ENCODE data around the gene TMEM154. TPM values are rescaled to one million over a fixed set of nuclear protein-coding genes. Genes with fewer than 3 reads are reported as not detected.

Gene TMEM154
- total RNA-seq, 2 donors from 2014 or later: 1.3 to 1.6 TPM

DNA sequence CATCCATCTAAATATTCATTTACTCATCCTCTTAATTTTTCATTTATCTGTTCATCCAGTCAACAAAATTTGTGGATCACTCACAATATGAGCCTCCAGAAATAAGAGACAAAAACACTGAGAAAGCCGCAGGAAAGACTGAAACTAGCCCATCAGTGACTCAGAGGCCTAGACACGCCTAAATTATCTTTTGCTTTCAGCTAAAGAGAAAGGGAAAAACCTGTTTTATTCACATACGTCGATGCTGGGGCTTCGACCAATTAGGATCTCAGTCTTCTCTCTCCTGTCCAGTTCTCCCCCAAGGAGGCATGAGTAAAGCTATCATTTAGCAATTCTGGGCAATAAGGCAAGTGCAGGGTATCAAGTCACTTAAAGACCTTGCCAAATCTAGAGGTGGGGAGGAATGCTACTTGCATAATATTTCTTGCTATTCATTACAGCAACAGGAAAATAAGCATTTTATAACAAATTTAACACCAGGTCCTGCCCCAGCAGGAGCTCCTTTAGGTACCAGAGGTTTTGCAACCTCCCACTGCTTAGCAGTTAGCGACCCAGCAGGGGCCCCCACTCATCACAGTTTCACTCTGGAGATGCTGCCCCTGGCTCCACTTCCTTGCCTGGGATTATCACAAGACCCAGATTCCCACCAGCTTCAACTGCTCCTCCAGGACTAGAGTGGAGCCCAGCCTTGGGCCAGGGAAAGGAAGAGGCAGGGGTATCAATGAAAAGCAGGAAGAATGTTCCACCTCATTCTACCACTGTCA, 30.1 kb upstream of the TMEM154 start:
- TF ChIP-seq, protein P1, sequence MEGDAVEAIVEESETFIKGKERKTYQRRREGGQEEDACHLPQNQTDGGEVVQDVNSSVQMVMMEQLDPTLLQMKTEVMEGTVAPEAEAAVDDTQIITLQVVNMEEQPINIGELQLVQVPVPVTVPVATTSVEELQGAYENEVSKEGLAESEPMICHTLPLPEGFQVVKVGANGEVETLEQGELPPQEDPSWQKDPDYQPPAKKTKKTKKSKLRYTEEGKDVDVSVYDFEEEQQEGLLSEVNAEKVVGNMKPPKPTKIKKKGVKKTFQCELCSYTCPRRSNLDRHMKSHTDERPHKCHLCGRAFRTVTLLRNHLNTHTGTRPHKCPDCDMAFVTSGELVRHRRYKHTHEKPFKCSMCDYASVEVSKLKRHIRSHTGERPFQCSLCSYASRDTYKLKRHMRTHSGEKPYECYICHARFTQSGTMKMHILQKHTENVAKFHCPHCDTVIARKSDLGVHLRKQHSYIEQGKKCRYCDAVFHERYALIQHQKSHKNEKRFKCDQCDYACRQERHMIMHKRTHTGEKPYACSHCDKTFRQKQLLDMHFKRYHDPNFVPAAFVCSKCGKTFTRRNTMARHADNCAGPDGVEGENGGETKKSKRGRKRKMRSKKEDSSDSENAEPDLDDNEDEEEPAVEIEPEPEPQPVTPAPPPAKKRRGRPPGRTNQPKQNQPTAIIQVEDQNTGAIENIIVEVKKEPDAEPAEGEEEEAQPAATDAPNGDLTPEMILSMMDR (IDR thresholded peaks at IDR 0.05): no peak
- DNase-seq (ENCODE audit: low spot score) (no peak), ATAC-seq (ENCODE audit: insufficient number of reproducible peaks, low FRiP score, low read depth) (no peak)
- H3K4me1 ChIP-seq (ENCODE audit: control insufficient read depth in 1 of 2, low read depth in 2 of 2): no peaks in the 10 kb centered on the region
- H3K4me3 ChIP-seq: no peak overlapping the region
- H3K27me3 ChIP-seq (replicated peaks; ENCODE audit: insufficient read depth): no peaks in the 10 kb centered on the region
- H3K27ac ChIP-seq: no peak overlapping the region
- no peaks in the 10 kb centered on the region for H3K36me3 ChIP-seq
- no peaks in the 10 kb centered on the region for H3K9me3 ChIP-seq

DNA sequence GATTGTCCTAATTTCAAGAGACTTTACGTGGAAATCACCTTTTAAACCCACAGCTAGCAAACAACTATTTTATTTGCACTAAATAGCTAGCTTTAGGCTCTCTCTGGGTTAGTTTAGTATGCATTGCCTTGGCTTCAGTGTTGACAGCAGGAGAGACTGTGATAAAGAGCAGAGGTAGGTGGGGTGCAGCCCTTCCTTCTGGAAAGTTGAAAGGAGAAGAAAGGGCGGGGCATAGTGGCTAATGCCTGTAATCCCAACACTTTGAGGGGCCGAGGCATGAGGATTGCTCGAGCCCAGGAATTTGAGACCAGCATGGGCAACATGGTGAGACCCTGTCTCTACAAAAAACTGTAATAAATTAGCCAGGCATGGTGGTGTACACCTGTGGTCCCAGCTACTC, 29.0 kb upstream of the TMEM154 start:
- TF ChIP-seq, protein P1 (IDR thresholded peaks at IDR 0.05): no peak
- no peaks in the 10 kb centered on the region for H3K4me1 ChIP-seq (ENCODE audit: control insufficient read depth in 1 of 2, low read depth in 2 of 2)
- no peaks in the 10 kb centered on the region for H3K36me3 ChIP-seq
- no peaks in the 10 kb centered on the region for H3K27me3 ChIP-seq (replicated peaks; ENCODE audit: insufficient read depth)
- ATAC-seq (ENCODE audit: insufficient number of reproducible peaks, low FRiP score, low read depth) (no peak), DNase-seq (ENCODE audit: low spot score) (no peak)
- no peak overlapping the region for H3K27ac ChIP-seq
- H3K4me3 ChIP-seq: no peak overlapping the region
- no peaks in the 10 kb centered on the region for H3K9me3 ChIP-seq

DNA sequence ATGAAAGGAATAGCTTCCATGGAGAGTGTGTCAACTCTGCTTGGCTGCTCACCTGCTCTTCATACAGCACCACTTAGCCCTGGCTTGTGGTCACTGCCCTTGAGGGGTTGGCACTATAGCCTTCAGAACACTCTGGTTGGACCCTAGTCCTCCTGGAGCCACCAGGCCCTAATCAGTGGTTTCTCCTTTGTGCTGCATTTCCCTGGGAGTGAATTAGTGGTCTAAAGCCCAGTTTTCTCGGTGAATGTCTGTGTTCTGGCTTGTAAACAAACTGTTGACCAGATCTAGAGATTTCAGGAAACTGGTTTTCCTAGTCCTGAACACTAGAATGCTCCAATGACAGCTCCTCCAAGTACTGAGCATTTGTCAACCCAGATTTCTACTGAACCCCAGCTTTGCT, 28.6 kb upstream of the TMEM154 start:
- Histone ChIP-seq H3K4me3 (no peak overlapping the region), H3K27me3 (replicated peaks; ENCODE audit: insufficient read depth) (no peaks in the 10 kb centered on the region), H3K9me3 (no peaks in the 10 kb centered on the region), H3K4me1 (ENCODE audit: control insufficient read depth in 1 of 2, low read depth in 2 of 2) (no peaks in the 10 kb centered on the region), H3K27ac (no peak overlapping the region), H3K36me3 (no peaks in the 10 kb centered on the region)
- DNase-seq (ENCODE audit: low spot score) (no peak), ATAC-seq (ENCODE audit: insufficient number of reproducible peaks, low FRiP score, low read depth) (no peak)
- TF ChIP-seq, protein P1 (IDR thresholded peaks at IDR 0.05): no peak

DNA sequence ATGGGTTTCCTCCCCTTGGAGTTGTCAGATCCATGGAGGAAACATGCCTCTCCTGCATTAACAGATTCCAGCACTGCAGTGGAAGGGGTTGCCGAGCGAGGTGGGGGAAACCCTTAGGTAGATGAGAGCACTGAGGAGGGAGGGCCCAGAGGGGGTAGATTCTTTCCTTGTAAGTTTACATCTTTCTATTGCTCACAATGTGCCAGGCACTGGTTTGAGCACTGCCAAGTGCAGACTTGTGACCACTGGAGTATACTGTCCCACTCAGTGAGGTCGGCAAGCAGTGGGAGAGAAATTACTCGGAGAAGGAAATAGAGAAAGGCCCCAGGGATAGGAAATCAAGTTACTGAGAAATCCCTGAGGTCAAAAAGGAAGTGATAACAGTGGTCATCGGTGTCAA, 27.8 kb upstream of the TMEM154 start:
- no peaks in the 10 kb centered on the region for H3K4me1 ChIP-seq (ENCODE audit: control insufficient read depth in 1 of 2, low read depth in 2 of 2)
- H3K4me3 ChIP-seq: no peak overlapping the region
- no peak overlapping the region for H3K27ac ChIP-seq
- TF ChIP-seq, protein P1 (IDR thresholded peaks at IDR 0.05): no peak
- H3K27me3 ChIP-seq (replicated peaks; ENCODE audit: insufficient read depth): no peaks in the 10 kb centered on the region
- no peak for DNase-seq (ENCODE audit: low spot score)
- H3K36me3 ChIP-seq: no peaks in the 10 kb centered on the region
- no peaks in the 10 kb centered on the region for H3K9me3 ChIP-seq
- ATAC-seq (ENCODE audit: insufficient number of reproducible peaks, low FRiP score, low read depth): no peak

DNA sequence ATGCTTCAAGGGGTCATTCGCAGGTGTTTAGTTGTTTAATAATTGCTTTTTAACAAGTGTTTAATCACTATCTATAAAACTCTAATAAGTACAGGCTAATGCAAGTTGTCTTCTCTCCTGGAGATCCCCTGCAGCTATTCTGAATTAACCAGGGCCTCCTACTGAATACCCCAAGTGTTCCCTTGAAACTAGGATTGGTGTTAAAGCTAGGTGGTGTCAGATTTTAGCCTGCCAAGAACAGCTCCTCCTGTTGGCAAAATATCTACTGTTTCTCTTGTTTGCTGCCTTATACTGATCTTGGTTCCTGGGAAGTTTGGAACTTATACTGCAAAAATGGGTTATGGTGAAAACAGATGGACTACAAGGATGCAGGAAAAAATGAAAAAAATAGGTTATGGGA, 26.1 kb upstream of the TMEM154 start:
- H3K9me3 ChIP-seq: no peaks in the 10 kb centered on the region
- H3K27me3 ChIP-seq (replicated peaks; ENCODE audit: insufficient read depth): no peaks in the 10 kb centered on the region
- no peaks in the 10 kb centered on the region for H3K36me3 ChIP-seq
- TF ChIP-seq, protein P1 (IDR thresholded peaks at IDR 0.05): no peak
- no peak overlapping the region for H3K27ac ChIP-seq
- ATAC-seq (ENCODE audit: insufficient number of reproducible peaks, low FRiP score, low read depth) (no peak), DNase-seq (ENCODE audit: low spot score) (no peak)
- H3K4me3 ChIP-seq: no peak overlapping the region
- H3K4me1 ChIP-seq (ENCODE audit: control insufficient read depth in 1 of 2, low read depth in 2 of 2): no peaks in the 10 kb centered on the region

Data from thoracic aorta (tissue), 2 donors.